K562 (cell line): ENCODE measurements around the gene PCDH12. TPM values are rescaled to one million over a fixed set of nuclear protein-coding genes. Genes with fewer than 3 reads are reported as not detected.

Experiments
- FOXP1 ChIP-seq: sonication (generic); formaldehyde crosslinking; IDR thresholded peaks from 2 replicates; pipeline ENCODE4 v1.8.0; 2022; ENCODE audit warnings: mild to moderate bottlenecking, missing genetic modification reagents
- GATAD2B ChIP-seq: fragments of 450-650 bp; IDR thresholded peaks from 2 replicates; pipeline ENCODE4 v1.6.1; 2017; ENCODE audit warnings: mild to moderate bottlenecking, borderline replicate concordance
- KAT8 ChIP-seq: fragments of 450-650 bp; IDR thresholded peaks from 2 replicates; pipeline ENCODE4 v1.6.1; 2016; ENCODE audit warnings: low read depth, mild to moderate bottlenecking
- KLF1 ChIP-seq: fragments of 450-650 bp; IDR thresholded peaks from 2 replicates; pipeline ENCODE4 v1.6.1; 2016; ENCODE audit warnings: missing genetic modification characterization, missing compliant biosample characterization
- MCM3 ChIP-seq: fragments of 450-650 bp; IDR thresholded peaks from 2 replicates; pipeline ENCODE4 v1.6.1; 2016
- MEIS2 ChIP-seq: fragments of 450-650 bp; IDR thresholded peaks from 2 replicates; pipeline ENCODE4 v1.6.1; 2014; ENCODE audit warnings: mild to moderate bottlenecking; ENCODE audit not compliant: partially characterized antibody
- NFIX ChIP-seq: fragments of 250-450 bp; sonication (Bioruptor Pico); IDR thresholded peaks from 2 replicates; pipeline ENCODE4 v1.4.0; 2020; ENCODE audit warnings: low read depth, mild to moderate bottlenecking, moderate library complexity
- NR4A1 ChIP-seq, 2 experiments: fragments of 250-450 bp in 1 of 2; fragments of 450-650 bp in 1 of 2; sonication (Bioruptor Pico) in 1 of 2; IDR thresholded peaks; 2 replicates each; pipeline versions ENCODE4 v1.4.0 to v1.6.1; 2016 to 2020; ENCODE audit warnings: mild to moderate bottlenecking in 2 of 2, missing compliant biosample characterization in 1 of 2, missing genetic modification characterization in 1 of 2, moderate library complexity in 1 of 2
- POLR3A ChIP-seq: IDR thresholded peaks from 2 replicates; pipeline ENCODE4 v1.6.1; 2011; ENCODE audit warnings: borderline replicate concordance, mild to moderate bottlenecking, moderate library complexity; ENCODE audit not compliant: insufficient read length, insufficient read depth; ENCODE audit errors: extremely low read depth
- RAD51 ChIP-seq: fragments of 450-650 bp; IDR thresholded peaks from 2 replicates; pipeline ENCODE4 v1.7.1; 2016; ENCODE audit warnings: low read depth, mild to moderate bottlenecking, borderline replicate concordance
- SRSF7 ChIP-seq: fragments of 200-400 bp; formaldehyde crosslinking; optimal IDR thresholded peaks from 2 replicates; pipeline ENCODE3; 2017; ENCODE audit warnings: mild to moderate bottlenecking, low read depth, low read length
- STAT5B ChIP-seq: fragments of 250-450 bp; sonication (Bioruptor Pico); IDR thresholded peaks from 2 replicates; pipeline ENCODE4 v1.8.0; 2021; ENCODE audit warnings: mild to moderate bottlenecking, inconsistent platforms
- TAF9B ChIP-seq: fragments of 450-650 bp; IDR thresholded peaks from 2 replicates; pipeline ENCODE4 v1.6.1; 2018; ENCODE audit warnings: mild to moderate bottlenecking; ENCODE audit not compliant: partially characterized antibody
- THAP12 ChIP-seq: fragments of 250-450 bp; sonication (Bioruptor Pico); IDR thresholded peaks from 2 replicates; pipeline ENCODE4 v1.9.0; 2021; ENCODE audit warnings: mild to moderate bottlenecking, inconsistent platforms
- THAP7 ChIP-seq: fragments of 250-450 bp; sonication (Bioruptor Pico); IDR thresholded peaks from 2 replicates; pipeline ENCODE4 v1.5.0; 2021
- XRCC4 ChIP-seq: IDR thresholded peaks from one replicate; pipeline ENCODE4 v1.6.1; 2011; ENCODE audit not compliant: insufficient read depth, insufficient read length; ENCODE audit errors: extremely low read depth
- ZBTB33 ChIP-seq: sonication (generic); formaldehyde crosslinking; IDR thresholded peaks from 2 replicates; pipeline ENCODE4 v1.8.1; 2023; ENCODE audit warnings: mild to moderate bottlenecking, missing genetic modification reagents
- ZMIZ1 ChIP-seq, 2 experiments: fragments of 150-350 bp in 1 of 2; IDR thresholded peaks; 2 replicates each; pipeline ENCODE4 v1.6.1; 2012 to 2016; ENCODE audit warnings: low read depth in 2 of 2, low read length in 2 of 2, mild to moderate bottlenecking in 1 of 2, moderate library complexity in 1 of 2
- ZNF175 ChIP-seq: fragments of 200-800 bp; sonication (Bioruptor generic); IDR thresholded peaks from 2 replicates; pipeline ENCODE4 v1.6.1; 2016; ENCODE audit warnings: low read depth, mild to moderate bottlenecking, missing genetic modification characterization, missing compliant biosample characterization
- ZNF830 ChIP-seq: fragments of 250-450 bp; sonication (Bioruptor Pico); IDR thresholded peaks from 2 replicates; pipeline ENCODE4 v1.5.0; 2021; ENCODE audit warnings: mild to moderate bottlenecking
- polyA plus RNA-seq, 8 experiments: library from polyadenylated mRNA; depleted of rRNA in 4 of 8; stranded (reverse) in 5 of 8; unstranded in 3 of 8; fragments of >200 nt; fragmentation: Nextera tagmentation in 2 of 8; fragmentation: Illumina TruSeq in 1 of 8; extraction: Ambion mirVana in 2 of 8; extraction: Trizol in 1 of 8; gene quantifications; 2 replicates each; pipeline versions ENCODE4 v1.2.1 to v1.2.3, GENCODE V29; 2011 to 2014; ENCODE audit warnings: inconsistent platforms in 1 of 8, missing spikeins in 1 of 8
- total RNA-seq, 7 experiments: library from RNA; depleted of rRNA in 6 of 7; stranded (reverse); fragments of >200 nt in 6 of 7; fragmentation: Illumina TruSeq in 2 of 7; extraction: Trizol in 2 of 7; gene quantifications; 2 replicates each; pipeline versions ENCODE4 v1.2.1 to v1.2.3, GENCODE V29; 2011 to 2021; ENCODE audit warnings: low replicate concordance in 1 of 7

Gene PCDH12
- total and polyA plus RNA-seq, 9 of the 15 experiments (the other 6 are each of a cell fraction or from before 2014, with no cell fraction given), result 0.01 to 0.04 (median 0.01) TPM; not detected in 4

- TF ChIP-seq KLF1 (tag), result no peak
- no peak for TF ChIP-seq MEIS2
- TF ChIP-seq POLR3A, result no peak
- no peak for TF ChIP-seq KAT8
- TF ChIP-seq THAP7 (CRISPR knock-in tag), result no peak
- TF ChIP-seq ZBTB33 (CRISPR knock-in tag), result no peak
- no peak for TF ChIP-seq STAT5B (CRISPR knock-in tag)
- TF ChIP-seq ZMIZ1 (IDR thresholded peaks at IDR 0.05; ENCODE audit: low read depth in 2 of 2, low read length in 2 of 2), result no peak
- TF ChIP-seq ZNF175 (CRISPR knock-in tag), result no peak
- TF ChIP-seq GATAD2B, result no peak
- TF ChIP-seq SRSF7, result no peak
- TF ChIP-seq RAD51, result peak; percentile 82
- TF ChIP-seq THAP12 (CRISPR knock-in tag), result 0 out of 2 replicates have a peak, but pooled peaks have one; percentile 39
- TF ChIP-seq XRCC4, result no peak
- no peak for TF ChIP-seq MCM3
- no peak for TF ChIP-seq TAF9B
- TF ChIP-seq FOXP1 (CRISPR knock-in tag), result 0 out of 2 replicates have a peak, but pooled peaks have one; percentile 4
- TF ChIP-seq ZNF830, result no peak
- TF ChIP-seq NFIX (CRISPR knock-in tag), result no peak
- no peak for TF ChIP-seq NR4A1 (CRISPR knock-in tag; IDR thresholded peaks at IDR 0.05)
- no peak for TF ChIP-seq NR4A1 (tag; IDR thresholded peaks at IDR 0.05)
Measured at GRCh38 chr5:141914199-141914743, 43.7 kb downstream of the PCDH12 start (continued).
